ENCODE data around the gene NUDT21.

DNA sequence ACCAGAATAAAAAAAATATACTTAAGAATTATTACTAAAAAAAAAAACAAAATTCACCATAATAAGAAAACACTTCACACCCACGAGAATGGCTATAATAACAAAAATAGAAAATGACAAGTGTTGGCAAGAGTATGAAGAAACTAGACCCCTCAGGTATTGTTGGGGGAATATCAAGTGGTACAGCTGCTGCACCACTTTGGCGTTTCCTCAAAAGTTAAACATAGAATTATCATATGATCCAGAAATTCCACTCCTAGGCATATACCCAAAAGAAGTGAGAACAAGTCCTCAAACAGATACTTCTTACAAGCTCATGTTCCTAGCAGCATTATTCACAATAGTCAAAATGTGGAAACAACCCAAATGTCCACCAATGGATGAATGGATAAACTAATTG lies 52.1 kb downstream of the NUDT21 start:
- TF ChIP-seq, protein P1, sequence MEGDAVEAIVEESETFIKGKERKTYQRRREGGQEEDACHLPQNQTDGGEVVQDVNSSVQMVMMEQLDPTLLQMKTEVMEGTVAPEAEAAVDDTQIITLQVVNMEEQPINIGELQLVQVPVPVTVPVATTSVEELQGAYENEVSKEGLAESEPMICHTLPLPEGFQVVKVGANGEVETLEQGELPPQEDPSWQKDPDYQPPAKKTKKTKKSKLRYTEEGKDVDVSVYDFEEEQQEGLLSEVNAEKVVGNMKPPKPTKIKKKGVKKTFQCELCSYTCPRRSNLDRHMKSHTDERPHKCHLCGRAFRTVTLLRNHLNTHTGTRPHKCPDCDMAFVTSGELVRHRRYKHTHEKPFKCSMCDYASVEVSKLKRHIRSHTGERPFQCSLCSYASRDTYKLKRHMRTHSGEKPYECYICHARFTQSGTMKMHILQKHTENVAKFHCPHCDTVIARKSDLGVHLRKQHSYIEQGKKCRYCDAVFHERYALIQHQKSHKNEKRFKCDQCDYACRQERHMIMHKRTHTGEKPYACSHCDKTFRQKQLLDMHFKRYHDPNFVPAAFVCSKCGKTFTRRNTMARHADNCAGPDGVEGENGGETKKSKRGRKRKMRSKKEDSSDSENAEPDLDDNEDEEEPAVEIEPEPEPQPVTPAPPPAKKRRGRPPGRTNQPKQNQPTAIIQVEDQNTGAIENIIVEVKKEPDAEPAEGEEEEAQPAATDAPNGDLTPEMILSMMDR (IDR thresholded peaks at IDR 0.05; ENCODE audit: low read depth, low read length, poor library complexity, severe bottlenecking), result no peak
- no peak for TF ChIP-seq EZH2phosphoT487 (IDR thresholded peaks at IDR 0.05; ENCODE audit: borderline replicate concordance, low read length)

All from DOHH2 (cell line).